HG02571 (cell line): Measurements from ENCODE around the gene ATP5MC3.
A peak's percentile ranks its signal among the peaks of the same experiment; 100 is the strongest.
"Not testable (repeated sequence)": the region's sequence is repeated elsewhere in the genome, so short reads cannot be mapped to it uniquely, and the experiment has no call there.

Source experiments
- ATAC-seq: cut with Tn5 transposase; IDR thresholded peaks from one replicate; pipeline ENCODE4 v1.9.1; 2021; ENCODE audit warnings: mild to moderate bottlenecking, moderate library complexity; ENCODE audit not compliant: unreplicated experiment

The ATP5MC3 gene

DNA sequence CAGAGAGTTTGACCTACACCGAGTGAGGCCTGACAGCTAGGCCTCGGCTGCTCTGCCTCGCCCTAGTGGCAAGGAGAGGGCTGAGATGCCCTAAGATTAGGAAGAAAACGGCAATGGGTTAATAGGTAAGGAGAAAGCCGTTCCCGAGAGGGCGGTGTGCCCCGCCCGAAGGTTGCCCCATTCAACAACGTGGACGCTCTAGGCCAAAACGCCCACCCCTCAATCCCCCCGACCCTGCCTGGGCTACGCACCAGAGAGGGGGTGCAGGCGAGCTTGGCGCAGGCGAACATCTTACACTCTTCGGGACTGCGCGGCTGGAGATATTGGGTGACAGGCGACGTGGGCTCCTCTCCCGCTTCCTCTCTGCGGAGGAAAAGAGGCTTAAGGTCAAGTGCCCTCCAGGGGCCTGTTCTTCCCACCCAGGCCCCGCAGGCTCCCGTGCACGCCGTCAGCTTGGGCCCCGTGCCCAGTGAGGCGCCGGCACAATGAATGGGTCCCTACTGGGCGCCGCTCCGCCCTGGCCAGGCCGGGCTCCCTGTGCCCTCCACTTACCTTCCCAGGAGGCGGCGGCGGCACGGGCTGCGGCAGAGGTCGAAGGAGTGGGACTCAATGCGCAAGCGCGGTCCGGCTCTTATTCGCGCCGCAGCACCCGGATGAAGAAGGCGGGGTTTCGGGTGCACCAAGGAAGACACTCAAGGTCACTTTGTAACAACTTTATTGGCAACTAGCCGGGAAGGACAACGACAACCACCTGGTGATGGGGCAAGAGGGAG, at the start of gene ATP5MC3:
ATP5MC3 (minus strand) TSS at position 607 of the 773 bp plus-strand sequence; CDS start at position 290, 317 bp downstream.
- peak; percentile 93 for ATAC-seq

DNA sequence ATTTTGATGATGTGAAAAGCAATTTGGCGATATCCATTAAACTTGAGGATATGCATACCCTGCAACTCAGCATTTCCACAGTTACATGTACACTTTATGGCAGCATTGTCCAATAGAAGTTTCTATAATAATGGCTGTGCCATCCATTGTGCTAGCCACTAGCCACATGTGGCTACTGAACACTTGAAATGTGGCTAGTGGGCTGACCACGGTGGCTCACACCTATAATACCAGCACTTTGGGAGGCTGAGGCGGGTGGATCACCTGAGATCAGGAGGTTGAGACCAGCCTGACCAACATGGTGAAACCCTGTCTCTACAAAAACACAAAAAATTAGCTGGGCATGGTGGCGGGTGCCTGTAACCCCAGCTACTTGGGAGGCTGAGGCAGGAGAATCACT, 47.1 kb upstream of the ATP5MC3 start:
- ATAC-seq, result not testable (repeated sequence)

DNA sequence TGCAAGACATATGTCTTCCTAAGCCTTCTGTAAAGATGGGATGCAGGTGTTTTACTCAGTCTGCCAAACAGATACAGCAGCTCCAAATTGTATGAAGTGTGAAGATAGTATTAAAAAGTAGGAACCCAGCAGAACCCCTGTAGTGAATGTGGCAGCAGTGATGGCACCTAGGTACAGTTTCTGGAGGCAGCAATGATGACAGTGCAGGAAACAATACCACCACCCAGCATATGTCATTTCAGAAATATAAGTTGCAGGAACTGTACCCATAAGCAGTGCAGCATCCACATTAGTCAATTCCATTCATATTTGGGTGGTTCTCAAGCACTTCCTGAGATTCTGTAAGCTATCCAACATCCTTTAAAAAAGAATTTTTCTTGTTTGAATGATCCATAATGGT, 46.7 kb upstream of the ATP5MC3 start:
- no peak for ATAC-seq

DNA sequence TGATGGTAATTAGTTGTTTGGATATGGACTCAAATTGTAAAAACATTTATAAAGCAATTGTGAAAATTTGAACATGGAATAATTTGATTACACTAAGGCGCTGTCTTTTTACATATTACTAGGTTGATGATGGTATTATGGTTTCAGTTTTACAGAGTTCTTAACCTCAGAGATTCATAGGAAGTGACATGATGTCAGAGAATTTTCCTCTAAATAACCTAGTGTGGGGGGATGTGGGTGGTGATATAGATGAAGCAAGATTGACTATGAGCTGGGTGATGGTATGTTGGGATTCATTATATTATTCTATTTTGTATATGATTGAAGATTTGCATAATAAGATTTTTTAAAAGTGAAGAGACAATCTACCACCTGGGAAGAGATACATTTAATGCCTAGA, 45.9 kb upstream of the ATP5MC3 start:
- no peak for ATAC-seq

DNA sequence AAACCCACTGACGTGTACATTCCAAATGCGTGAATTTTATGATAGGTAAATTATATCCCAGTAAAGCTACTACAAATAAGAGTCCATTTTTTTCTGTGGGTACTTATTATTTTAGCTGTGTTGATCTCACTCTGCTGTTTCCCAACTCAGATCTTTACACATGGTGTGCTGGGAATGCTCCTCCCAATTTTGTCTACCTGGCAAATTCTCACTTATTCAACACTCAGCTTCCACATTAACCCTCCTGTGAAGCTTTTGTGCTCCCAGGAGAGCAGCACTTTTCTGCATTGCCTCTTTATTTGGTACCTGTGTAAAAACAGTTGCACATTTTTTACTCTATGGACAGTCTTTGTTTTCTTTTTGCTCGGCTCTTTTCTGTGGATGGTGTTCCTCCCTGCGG, 38.6 kb upstream of the ATP5MC3 start:
- ATAC-seq, result no peak

DNA sequence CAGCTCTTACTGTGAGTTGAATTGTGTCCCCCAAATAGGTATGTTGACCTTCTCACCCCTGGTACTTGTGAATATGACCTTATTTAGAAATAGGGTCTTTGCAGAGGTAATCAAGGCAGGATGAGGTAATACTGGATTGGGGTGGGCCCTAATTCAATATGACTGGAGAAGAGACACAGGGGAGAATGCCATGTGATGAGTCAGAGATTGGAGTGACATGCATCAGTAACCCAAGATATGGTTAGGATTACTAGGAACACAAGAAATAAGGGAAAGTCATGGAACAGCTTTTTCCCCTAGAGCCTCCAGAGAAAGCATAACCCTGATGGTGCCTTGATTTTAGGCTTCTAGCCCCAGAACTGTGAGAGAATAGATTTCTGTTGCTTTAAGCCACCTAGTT, 37.0 kb upstream of the ATP5MC3 start:
- no peak for ATAC-seq

DNA sequence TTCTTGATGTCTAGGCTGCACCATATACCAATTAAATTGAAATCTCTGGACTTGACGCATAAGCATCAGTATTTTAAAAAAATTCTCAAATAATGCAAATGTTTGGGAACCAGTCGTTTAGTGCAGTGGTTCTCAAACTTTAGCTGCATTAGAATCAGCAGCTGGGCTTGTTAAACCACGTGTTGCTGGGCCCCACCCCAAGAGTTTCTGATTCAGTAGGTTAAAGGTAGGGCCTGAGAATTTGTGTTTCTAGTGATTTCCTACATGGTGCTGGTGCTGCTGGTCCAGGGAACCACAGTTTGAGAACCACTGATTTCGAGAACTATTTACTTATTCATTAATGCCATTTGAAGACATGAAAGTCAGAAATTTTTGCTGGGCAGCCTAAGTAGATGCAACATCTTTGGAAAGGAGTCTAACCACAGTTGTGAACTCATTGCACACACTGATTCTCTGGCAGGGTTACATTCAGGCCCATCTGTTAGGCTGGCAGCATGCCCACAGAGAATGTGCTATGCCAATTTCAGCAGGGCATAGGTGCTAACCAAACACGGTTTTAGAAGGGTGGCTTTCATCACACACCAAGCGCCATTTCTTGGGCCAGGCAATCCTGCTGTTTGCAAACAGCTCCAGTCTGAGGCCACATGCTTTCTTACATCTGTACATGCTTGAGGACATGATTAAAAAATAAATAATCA, 26.4 kb upstream of the ATP5MC3 start:
- ATAC-seq, result no peak

DNA sequence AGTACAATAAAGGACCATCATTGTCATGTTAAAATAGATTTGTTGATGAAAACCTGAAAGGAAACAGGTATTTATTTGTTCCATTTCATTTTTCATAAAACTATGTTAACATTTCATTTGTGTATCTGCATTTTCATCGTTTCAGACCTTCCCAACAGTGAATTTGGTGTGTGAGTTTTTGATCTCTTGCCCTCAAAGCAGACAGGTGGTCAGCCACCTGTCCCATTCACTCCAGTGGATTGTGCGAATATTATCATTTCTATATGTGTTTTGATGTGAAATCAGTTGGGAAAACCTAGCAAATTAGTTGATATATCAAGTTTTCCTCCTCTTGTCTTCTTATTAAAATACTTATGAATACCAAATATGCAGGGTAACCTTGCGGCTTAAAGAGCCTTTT, 25.4 kb upstream of the ATP5MC3 start:
- no peak for ATAC-seq

DNA sequence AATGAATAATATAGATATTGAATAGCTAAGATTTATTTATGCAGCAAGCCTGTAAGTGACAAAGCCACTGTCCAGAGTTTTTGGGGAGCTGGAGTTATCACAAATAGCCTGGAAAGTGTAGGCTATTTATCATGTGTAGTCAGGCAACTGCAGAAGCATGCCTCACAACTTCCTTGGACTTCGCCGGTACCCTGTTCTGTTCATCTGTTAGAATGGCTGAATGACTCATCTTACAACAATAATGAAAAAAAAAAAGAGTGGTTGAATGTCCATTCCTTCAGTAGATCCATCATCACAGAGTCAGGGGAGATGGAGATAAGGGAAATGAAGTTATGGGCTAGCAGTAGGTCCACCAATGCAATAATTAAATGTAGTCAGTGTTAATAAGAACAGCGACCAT, 24.0 kb upstream of the ATP5MC3 start:
- no peak for ATAC-seq

DNA sequence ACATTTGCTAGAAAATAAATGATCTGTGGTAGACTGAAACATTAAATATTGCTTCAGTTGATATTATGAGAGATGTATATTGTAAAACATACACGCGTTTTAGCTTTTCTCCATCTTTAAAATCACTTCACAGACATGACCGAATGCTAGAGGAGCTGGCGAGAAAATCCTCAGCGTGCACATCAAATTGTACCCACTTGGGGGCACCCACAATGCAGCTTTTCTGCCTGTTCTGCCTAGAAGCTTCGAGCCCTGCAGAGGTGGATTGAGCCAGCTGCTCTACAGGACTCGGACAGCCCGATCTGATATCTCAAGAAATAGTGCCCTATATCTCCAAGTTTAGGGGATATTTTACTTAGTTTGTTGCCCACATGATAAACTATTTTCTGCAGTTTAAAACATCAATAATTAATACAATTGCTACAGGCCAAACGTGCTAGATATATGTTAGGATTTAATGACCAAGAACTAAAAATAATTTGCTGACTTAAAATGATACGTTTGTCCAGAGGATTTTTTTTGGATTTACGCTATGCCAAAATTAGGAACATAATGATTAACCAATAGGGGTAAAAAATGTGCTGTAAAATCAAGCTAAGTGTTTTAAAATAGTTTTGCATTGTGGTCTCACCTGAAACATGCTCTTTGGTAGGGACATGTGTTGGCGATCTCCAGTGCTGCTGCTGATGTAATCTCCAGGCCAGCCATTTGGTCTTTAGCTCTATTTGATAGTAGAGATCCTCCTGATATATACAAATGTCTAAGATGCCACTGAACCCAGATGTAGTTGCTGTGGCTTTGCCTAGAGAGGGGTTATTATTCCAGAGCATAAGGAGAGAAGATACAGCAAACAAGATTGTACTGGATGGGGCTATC, 22.3 kb upstream of the ATP5MC3 start:
- peak; percentile 74 for ATAC-seq

DNA sequence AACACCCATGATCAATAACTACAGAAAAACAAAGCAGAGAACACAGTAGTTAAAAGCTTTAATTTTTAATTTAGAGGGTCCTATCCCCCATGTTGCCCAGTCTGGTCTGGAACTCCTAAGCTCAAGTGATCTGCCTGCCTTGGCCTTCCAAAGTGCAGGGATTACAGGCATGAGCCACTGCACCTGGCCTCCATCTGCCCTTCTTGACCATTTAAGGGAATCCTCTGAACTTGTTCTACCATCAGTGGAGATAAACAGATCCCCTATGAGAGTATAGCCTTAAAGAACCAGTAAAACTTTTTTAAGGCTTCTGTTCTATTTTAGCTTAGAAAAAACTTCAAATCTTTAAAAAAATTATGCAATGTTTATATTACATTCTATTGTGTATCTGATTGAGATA, 13.5 kb upstream of the ATP5MC3 start:
- ATAC-seq, result no peak

DNA sequence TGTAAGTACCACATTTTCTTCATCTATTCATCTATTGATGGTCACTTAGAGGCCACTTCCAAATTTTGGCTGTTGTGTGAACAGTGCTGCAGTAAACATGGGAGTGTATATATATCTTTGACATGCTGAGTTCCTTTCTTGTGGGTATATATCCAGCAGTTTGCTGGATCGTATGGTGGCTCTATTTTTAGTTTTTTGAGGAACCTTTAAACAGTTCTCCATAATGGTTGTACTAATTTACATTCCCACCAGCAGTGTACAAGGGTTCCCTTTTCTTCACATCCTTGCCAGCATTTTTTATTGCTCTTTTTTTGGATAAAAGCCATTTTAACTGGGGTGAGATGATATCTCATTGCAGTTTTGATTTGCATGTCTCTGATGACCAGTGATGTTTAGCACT, 7.3 kb upstream of the ATP5MC3 start:
- no peak for ATAC-seq

DNA sequence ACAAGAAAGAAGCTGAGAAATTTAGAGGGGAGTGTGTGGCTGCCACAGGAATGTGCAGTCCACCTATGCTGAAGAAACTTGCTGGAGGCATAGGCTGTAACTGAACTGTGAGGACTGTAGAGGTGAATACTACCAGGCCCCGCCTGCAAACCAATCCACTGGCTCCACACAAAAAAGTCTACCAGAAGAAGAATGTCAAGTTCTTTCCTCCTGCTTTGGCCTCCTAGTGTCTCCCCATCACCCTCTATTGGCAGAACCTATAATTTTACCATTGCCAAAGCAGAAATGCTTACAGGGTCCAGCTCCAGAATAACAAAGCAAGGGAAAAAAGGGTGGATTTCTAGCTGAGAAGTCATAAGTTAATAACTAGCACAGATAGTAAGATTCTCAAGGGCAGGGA, 5.9 kb upstream of the ATP5MC3 start:
- ATAC-seq, result no peak

DNA sequence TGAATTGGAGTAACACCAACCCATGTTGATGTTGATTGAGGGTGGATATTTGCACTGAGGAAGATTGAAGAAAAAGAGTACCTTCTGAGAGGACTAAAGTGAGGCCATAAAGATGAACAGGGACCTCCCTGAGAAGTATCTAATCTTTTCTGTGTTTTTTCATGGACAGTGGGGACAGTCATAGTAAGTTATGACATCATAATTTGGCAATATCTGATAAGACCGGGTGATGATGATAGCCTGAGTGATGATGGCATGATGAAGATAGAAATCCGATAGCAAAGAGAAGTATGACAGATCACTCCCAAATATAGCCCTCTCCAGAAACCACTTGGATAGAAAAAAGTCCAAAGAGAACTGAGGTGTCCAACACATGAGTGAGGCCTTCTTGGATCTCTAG, 2.2 kb upstream of the ATP5MC3 start:
- no peak for ATAC-seq

DNA sequence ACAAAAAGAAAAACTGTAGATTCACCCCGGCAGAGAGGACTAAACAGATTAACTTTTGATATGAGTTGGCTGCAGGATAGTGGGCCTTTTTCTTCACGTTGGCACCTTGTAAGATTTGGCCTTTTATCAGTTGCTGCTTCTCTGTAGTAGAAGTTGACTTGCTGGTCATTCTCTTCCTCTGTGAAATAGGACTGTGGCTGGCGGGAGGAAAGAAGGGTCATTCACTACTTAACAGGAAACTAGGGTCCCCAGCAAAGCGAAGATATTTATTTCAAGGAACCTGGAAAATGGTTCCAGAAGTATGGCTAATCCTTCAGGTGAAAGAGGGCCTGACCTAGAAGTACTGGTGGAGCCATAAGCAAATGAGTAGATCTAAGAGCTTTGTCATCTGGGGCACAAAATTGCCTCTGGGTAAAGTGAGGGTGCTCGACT, 383 bp upstream of the ATP5MC3 start:
- ATAC-seq, result no peak

DNA sequence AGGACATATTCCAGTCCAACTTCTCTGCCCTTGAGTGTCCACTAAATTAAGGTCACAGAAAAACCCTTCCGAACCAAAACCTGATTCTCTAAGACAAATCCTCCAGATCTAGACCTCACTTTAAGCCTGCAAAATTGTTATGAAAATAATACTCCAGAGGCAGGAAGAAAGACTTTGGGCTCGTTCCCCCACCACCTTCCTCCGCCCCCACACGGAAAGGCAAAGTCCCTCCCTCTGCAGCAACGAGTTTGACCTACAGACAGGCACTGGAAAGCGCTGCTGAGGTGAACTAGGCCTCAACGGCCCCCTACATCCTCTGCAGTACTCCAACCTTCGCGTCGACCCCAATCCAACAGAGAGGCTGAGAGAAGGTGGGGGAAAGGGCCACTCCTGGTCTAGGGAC, 808 bp downstream of the ATP5MC3 start:
- peak; percentile 49 for ATAC-seq

DNA sequence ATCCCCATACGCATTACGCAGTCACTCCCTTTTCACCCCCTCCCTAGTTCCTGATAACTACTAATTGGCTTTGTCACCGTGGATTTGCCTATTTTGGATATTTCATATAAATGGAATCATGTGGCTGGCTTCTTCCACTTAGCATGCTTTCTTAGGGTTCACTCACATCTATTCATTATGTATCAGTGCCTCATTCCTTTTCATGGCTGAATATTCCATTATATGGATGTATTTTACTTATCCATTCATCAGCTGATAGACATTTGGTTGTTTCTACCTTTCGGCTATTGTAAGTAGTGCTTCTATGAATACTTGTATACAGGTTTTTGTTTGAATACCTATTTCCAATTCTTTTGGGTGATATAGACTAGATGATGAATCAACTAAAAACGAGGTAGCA, 4.9 kb downstream of the ATP5MC3 start:
- ATAC-seq, result no peak

DNA sequence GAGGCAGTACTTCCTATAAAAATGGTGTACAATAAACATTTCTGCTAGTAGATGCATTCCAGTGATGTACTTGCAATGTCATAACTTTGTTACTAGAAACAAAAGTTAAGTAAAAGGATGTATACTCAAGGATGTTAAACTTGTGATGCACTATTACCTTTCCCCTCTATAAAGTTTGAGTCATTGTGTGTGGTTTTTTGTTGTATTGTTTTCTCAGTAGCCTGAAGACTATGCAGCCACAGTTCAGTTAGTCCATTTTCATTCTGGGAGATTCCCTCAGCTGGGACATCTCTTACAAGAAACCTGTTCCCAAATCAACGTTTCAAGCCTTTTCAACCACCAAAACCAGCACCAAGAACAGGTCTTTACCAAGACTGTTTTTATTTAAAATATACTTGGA, 5.6 kb downstream of the ATP5MC3 start:
- ATAC-seq, result no peak

DNA sequence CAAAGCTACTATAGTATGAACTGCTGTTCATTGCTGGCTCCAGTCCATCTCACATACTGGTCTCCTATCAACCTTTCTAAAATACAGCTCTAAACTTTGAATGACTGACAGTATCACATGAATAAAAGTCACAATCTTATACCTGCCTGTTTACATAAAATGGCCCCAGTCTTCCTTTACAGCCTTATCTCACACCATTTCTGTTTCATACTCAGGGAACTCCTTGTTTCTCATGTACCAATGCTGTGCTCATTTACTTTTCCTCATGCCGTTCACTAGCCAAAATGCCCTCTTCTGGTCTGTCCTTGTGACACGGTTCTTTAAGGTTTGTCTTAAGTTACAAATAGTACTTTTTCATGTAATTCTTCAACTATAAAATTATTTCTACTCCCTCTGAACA, 6.2 kb downstream of the ATP5MC3 start:
- ATAC-seq, result no peak

DNA sequence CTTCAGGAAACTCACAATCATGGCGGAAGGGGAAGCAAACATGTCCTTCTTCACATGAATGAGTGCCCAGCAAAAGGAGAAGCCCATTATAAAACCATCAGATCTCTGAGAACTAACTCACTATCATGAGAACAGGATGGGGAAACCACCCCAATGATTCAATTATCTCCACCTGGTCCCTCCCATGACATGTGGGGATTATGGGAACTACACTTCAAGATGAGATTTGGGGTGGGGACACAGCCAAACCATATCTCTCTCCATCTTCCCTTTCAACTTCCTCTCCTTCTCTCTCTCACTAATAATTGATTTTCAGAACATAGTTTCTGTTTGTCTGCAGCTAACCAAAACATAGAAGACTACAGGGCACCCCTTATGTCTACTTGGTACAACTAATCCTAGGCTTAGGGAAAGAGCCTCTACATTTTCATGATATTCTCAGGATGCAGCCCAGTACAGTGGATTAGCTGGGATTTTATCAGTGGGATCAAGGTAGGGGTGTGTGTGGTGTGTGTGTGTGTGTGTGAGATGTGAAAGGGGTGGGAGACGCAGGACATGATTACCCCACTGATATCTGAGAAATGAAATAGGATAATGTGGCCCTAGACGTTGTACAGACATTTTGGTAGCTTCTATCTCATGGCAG, 10.7 kb downstream of the ATP5MC3 start:
- ATAC-seq, result no peak

DNA sequence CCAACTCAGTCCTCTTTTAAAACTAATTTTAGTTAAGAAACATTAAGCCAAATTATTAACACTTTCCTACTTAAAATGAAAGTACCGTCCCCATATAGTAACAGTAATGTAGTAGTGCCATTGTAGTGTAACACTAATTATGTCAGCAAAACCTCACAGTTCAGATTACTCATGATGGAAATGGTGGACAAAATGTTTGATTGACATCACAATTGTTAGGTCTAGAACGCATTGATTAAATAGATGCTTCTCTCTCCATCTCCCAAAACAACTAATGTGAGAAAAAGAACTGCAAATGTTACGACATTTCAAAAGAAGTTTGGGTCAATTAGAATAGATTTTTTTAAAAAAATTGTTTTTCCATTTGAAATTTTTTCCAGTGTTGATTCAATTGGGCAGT, 12.3 kb downstream of the ATP5MC3 start:
- no peak for ATAC-seq
